DOHH2 (cell line): ENCODE data around the gene CACTIN.

Source experiments
- EZH2phosphoT487 ChIP-seq: fragments of 200-600 bp; sonication (generic); IDR thresholded peaks from 2 replicates; pipeline ENCODE4 v1.6.1; 2017; ENCODE audit warnings: borderline replicate concordance, mild to moderate bottlenecking, antibody characterized with exemption, low read length, moderate library complexity, mixed read lengths
- TF ChIP-seq, protein P1 (sequence below): fragments of 200-600 bp; sonication (generic); IDR thresholded peaks from one replicate; pipeline ENCODE4 v1.5.1; 2014; ENCODE audit warnings: antibody characterized with exemption, mild to moderate bottlenecking, low read depth, low read length; ENCODE audit not compliant: poor library complexity, severe bottlenecking

DNA sequence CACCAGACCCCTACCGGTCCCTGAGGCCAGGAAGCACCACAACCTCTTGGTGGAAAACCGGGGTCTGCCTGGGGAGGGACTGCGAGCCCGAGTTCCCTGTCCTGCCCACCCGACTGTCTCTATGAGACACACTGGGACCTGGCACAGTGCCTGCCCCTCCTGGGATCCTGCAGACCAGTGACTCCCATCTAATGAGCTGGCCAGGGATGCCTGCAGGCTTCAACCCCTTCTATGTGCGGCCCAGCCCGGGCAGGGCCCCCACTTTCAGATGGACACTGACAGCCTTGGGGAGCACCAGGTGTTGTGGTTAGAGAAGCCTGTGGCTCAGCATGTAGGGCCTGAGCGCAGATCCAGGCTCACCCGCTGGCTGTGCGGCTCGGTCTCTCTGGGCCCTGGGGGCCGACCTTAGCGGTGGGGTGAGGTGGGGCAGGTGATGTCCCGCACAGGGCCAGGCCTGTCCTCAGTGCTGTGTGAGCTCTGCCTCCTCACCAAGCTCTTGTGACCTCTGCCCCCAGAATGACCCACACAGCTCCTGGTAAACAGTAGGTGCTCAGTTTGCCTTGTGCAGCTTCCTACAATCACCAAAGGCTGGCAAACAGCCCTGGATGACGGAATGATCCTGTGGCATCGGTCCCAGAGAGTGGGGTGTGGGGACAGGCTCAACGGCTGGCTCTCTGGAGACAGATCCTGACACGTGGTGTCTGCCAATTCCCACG is 17.9 kb upstream of the CACTIN start:
- TF ChIP-seq EZH2phosphoT487 = no peak
- TF ChIP-seq, protein P1, sequence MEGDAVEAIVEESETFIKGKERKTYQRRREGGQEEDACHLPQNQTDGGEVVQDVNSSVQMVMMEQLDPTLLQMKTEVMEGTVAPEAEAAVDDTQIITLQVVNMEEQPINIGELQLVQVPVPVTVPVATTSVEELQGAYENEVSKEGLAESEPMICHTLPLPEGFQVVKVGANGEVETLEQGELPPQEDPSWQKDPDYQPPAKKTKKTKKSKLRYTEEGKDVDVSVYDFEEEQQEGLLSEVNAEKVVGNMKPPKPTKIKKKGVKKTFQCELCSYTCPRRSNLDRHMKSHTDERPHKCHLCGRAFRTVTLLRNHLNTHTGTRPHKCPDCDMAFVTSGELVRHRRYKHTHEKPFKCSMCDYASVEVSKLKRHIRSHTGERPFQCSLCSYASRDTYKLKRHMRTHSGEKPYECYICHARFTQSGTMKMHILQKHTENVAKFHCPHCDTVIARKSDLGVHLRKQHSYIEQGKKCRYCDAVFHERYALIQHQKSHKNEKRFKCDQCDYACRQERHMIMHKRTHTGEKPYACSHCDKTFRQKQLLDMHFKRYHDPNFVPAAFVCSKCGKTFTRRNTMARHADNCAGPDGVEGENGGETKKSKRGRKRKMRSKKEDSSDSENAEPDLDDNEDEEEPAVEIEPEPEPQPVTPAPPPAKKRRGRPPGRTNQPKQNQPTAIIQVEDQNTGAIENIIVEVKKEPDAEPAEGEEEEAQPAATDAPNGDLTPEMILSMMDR = no peak
